Endothelial cell of umbilical vein (primary cell): Measurements from ENCODE around the gene KIF26A. TPM values are rescaled to one million over a fixed set of nuclear protein-coding genes. Genes with fewer than 3 reads are reported as not detected.

ENCODE experiments used
- BruUV-seq: library from RNA; stranded (reverse); fragments of 400-500 nt; replicated peaks from 2 replicates; lab custom pipeline; 2021; lab: Mats Ljungman, UMichigan
- CTCF ChIA-PET: fragments of 300-600, 350-600 bp; sonication (Branson Sonifier 250); formaldehyde crosslinking; loops from one replicate; lab custom pipeline; 2021; ENCODE audit warnings: antibody characterized with exemption, inconsistent platforms; lab: Charles Lee
- POLR2A ChIA-PET: fragments of 300-600, 350-600 bp; sonication (Branson Sonifier 250); formaldehyde crosslinking; loops from one replicate; lab custom pipeline; 2021; ENCODE audit warnings: antibody characterized with exemption, inconsistent platforms; lab: Charles Lee
- DNase-seq: peaks from one replicate; pipeline ENCODE4 v3.0.0-alpha.2; 2011; ENCODE audit warnings: low read depth, low spot score
- FAIRE-seq: peaks from 2 replicates; lab custom pipeline; 2011; peaks lifted over from hg19 to GRCh38; lab: Jason Lieb, UNC
- H2AFZ ChIP-seq: 2 replicates; pipeline ENCODE4 v1.6.0; 2012; ENCODE audit warnings: low read depth, low read length, control low read depth, inconsistent platforms
- H3K27ac ChIP-seq: 2 replicates; pipeline ENCODE4 v1.5.1; 2011; ENCODE audit warnings: low read depth, mild to moderate bottlenecking, control low read depth, low read length, moderate library complexity; ENCODE audit not compliant: insufficient read depth
- H3K27me3 ChIP-seq, 2 experiments: 2 replicates each; pipeline versions ENCODE4 v1.6.0 to v1.6.1; 2011; ENCODE audit warnings: low read length in 2 of 2, mixed read lengths in 1 of 2; ENCODE audit not compliant: control insufficient read depth in 2 of 2, insufficient read depth in 2 of 2
- H3K36me3 ChIP-seq, 2 experiments: 2 replicates in 1 of 2; 3 replicates in 1 of 2; pipeline ENCODE4 v1.5.1; 2011; ENCODE audit warnings: low read length in 2 of 2, mild to moderate bottlenecking in 1 of 2, moderate library complexity in 1 of 2; ENCODE audit not compliant: control insufficient read depth in 2 of 2, insufficient read depth in 2 of 2; ENCODE audit errors: extremely low read depth in 1 of 2
- H3K4me1 ChIP-seq: 3 replicates; pipeline ENCODE4 v1.5.1; 2011; ENCODE audit warnings: mild to moderate bottlenecking, low read length; ENCODE audit not compliant: control insufficient read depth, insufficient read depth; ENCODE audit errors: extremely low read depth
- H3K4me2 ChIP-seq: 2 replicates; pipeline ENCODE4 v1.6.1; 2011; ENCODE audit warnings: low read length, control low read depth, mixed read lengths; ENCODE audit not compliant: insufficient read depth
- H3K4me3 ChIP-seq, 3 experiments: fragments of 200-600 bp in 1 of 3; sonication (generic), shearing (Covaris generic) in 1 of 3; replicated peaks in 1 of 3; 2 replicates each; pipeline ENCODE4 v1.5.1; 2011 to 2016; ENCODE audit warnings: control low read depth in 3 of 3, low read length in 3 of 3, mild to moderate bottlenecking in 2 of 3, inconsistent platforms in 1 of 3, low read depth in 1 of 3, moderate library complexity in 1 of 3; ENCODE audit not compliant: insufficient read depth in 1 of 3
- H3K79me2 ChIP-seq: 2 replicates; pipeline ENCODE4 v1.6.0; 2012; ENCODE audit warnings: low read length, inconsistent platforms; ENCODE audit not compliant: control insufficient read depth, insufficient read depth
- H3K9ac ChIP-seq: replicated peaks from 2 replicates; pipeline ENCODE3; 2011; ENCODE audit warnings: low read length, control low read depth; ENCODE audit not compliant: insufficient read depth; ENCODE audit errors: extremely low read depth
- H3K9me1 ChIP-seq: replicated peaks from 3 replicates; pipeline ENCODE4 v1.6.0; 2011; ENCODE audit warnings: mild to moderate bottlenecking, low read length; ENCODE audit not compliant: control insufficient read depth, insufficient read depth; ENCODE audit errors: extremely low read depth
- H3K9me3 ChIP-seq: replicated peaks from 2 replicates; pipeline ENCODE4 v1.5.1; 2012; ENCODE audit warnings: low read length, inconsistent platforms; ENCODE audit not compliant: control insufficient read depth, insufficient read depth
- H4K20me1 ChIP-seq: replicated peaks from 2 replicates; pipeline ENCODE3; 2011; ENCODE audit warnings: mild to moderate bottlenecking, low read length; ENCODE audit not compliant: control insufficient read depth, insufficient read depth; ENCODE audit errors: extremely low read depth
- EZH2 ChIP-seq: IDR thresholded peaks from 2 replicates; pipeline ENCODE4 v1.6.1; 2012; ENCODE audit warnings: borderline replicate concordance, low read depth, mild to moderate bottlenecking, moderate library complexity, low read length, inconsistent platforms; ENCODE audit not compliant: severe bottlenecking
- FOS ChIP-seq: IDR thresholded peaks from 2 replicates; pipeline ENCODE4 v1.6.1; 2011; ENCODE audit warnings: mild to moderate bottlenecking, low read length, moderate library complexity, borderline replicate concordance; ENCODE audit not compliant: insufficient read depth
- GATA2 ChIP-seq: IDR thresholded peaks from 2 replicates; pipeline ENCODE4 v1.7.0; 2011; ENCODE audit warnings: low read depth, mild to moderate bottlenecking, moderate library complexity, mixed read lengths, low read length; ENCODE audit not compliant: insufficient read length, insufficient read depth
- JUN ChIP-seq: IDR thresholded peaks from 2 replicates; pipeline ENCODE4 v1.6.1; 2011; ENCODE audit warnings: borderline replicate concordance, low read depth; ENCODE audit not compliant: insufficient read length, insufficient read depth
- MAX ChIP-seq: IDR thresholded peaks from 2 replicates; pipeline ENCODE4 v1.6.1; 2011; ENCODE audit not compliant: insufficient read depth, insufficient read length
- MYC ChIP-seq: IDR thresholded peaks from one replicate; pipeline ENCODE4 v1.6.1; 2011; ENCODE audit warnings: mild to moderate bottlenecking, low read depth, low read length
- POLR2A ChIP-seq: IDR thresholded peaks from 2 replicates; pipeline ENCODE4 v1.6.1; 2012; ENCODE audit warnings: low read depth, mild to moderate bottlenecking, control low read depth, low read length
- POLR2AphosphoS5 ChIP-seq: IDR thresholded peaks from 2 replicates; pipeline ENCODE4 v1.6.1; 2012; ENCODE audit warnings: low read depth, mild to moderate bottlenecking, control low read depth, low read length, moderate library complexity; ENCODE audit not compliant: insufficient read depth
- dilution Hi-C: fragments of 300-500 bp; cut with MboI; formaldehyde crosslinking; loops from one replicate; pipeline ENCODE4 v1.15.0; 2019; ENCODE audit warnings: low sequenced_read_pairs; ENCODE audit not compliant: extremely low pct_ligation_motif_present
- intact Hi-C: fragments of 100-400 bp; cut with micrococcal nuclease; formaldehyde crosslinking; loops from one replicate; pipeline ENCODE4 v1.10.0; 2022
- polyA plus RNA-seq, 4 experiments: library from polyadenylated mRNA; depleted of rRNA in 3 of 4; stranded (reverse) in 3 of 4; unstranded in 1 of 4; fragments of >200 nt; gene quantifications; 2 replicates each; pipeline versions ENCODE4 v1.2.1 to v1.2.3, GENCODE V29; 2011 to 2012; ENCODE audit warnings: missing spikeins in 1 of 4
- total RNA-seq: library from RNA; stranded (reverse); gene quantifications from 2 replicates; pipeline ENCODE4 v1.2.3, GENCODE V29; 2021
- TF ChIP-seq, protein P1 (sequence below), 2 donors: IDR thresholded peaks; 1 replicate in 1 of 2; 2 replicates in 1 of 2; pipeline ENCODE4 v1.5.1; 2011; ENCODE audit warnings: low read length in 2 of 2, mild to moderate bottlenecking in 2 of 2, moderate library complexity in 2 of 2, control low read depth in 1 of 2, inconsistent platforms in 1 of 2, low read depth in 1 of 2; ENCODE audit not compliant: insufficient read depth in 1 of 2; ENCODE audit errors: extremely low read depth in 1 of 2

KIF26A gene
- total and polyA plus RNA-seq, 2 donors (not counting 3 experiments of a cell fraction or from before 2014, with no cell fraction given), result 3.6 to 10.7 TPM

DNA sequence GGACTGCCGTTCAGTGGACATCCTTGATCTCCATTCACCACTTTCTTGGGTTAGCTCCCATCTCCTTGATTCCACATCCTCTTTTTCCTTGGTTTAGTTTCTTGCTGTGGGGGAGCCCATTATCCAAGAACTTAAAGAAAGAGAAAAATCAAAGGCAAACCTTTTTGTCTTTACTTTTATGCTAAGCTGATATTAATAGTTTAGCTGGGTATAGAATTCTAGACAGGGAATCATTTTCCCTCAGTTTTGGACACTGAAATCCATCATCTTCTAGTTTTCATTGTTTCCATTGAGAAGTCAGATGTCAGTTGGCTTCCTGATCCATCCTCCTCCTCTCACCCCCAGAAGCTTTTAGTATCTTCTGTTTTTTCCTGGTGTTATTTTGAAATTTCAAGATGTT lies 8.8 kb upstream of the KIF26A start:
- DNase-seq, result no peak
- Histone ChIP-seq H3K36me3 (no peaks in the 10 kb centered on the region), H3K9ac (no peak overlapping the region), H3K79me2 (no peaks in the 10 kb centered on the region), H3K27ac (no peak overlapping the region), H3K4me2 (no peak overlapping the region), H2AFZ (no peak overlapping the region), H3K9me3 (no peaks in the 10 kb centered on the region), H3K4me1 (no peaks in the 10 kb centered on the region), H3K4me3 (no peak overlapping the region), H3K9me1 (no peaks in the 10 kb centered on the region), H3K27me3 (no peaks in the 10 kb centered on the region), H4K20me1 (no peaks in the 10 kb centered on the region)
- dilution Hi-C loops, result no loop called here
- no peak for TF ChIP-seq MYC
- TF ChIP-seq JUN, result no peak
- TF ChIP-seq, protein P1, sequence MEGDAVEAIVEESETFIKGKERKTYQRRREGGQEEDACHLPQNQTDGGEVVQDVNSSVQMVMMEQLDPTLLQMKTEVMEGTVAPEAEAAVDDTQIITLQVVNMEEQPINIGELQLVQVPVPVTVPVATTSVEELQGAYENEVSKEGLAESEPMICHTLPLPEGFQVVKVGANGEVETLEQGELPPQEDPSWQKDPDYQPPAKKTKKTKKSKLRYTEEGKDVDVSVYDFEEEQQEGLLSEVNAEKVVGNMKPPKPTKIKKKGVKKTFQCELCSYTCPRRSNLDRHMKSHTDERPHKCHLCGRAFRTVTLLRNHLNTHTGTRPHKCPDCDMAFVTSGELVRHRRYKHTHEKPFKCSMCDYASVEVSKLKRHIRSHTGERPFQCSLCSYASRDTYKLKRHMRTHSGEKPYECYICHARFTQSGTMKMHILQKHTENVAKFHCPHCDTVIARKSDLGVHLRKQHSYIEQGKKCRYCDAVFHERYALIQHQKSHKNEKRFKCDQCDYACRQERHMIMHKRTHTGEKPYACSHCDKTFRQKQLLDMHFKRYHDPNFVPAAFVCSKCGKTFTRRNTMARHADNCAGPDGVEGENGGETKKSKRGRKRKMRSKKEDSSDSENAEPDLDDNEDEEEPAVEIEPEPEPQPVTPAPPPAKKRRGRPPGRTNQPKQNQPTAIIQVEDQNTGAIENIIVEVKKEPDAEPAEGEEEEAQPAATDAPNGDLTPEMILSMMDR (IDR thresholded peaks at IDR 0.05; ENCODE audit: extremely low read depth in 1 of 2, insufficient read depth in 1 of 2, low read depth in 1 of 2, low read length in 2 of 2), result no peak
- TF ChIP-seq GATA2, result no peak
- TF ChIP-seq POLR2A, result no peak
- no peak for TF ChIP-seq EZH2
- TF ChIP-seq MAX, result no peak
- no peak for TF ChIP-seq POLR2AphosphoS5
- no peak for TF ChIP-seq FOS
- POLR2A ChIA-PET, result no interaction called here
- CTCF ChIA-PET, result interaction anchor here (1.0 to 3.3 kb wide), 6 partner anchors 34 to 511 kb away, joined by 3 to 15 read pairs (median 3); no protein-coding TSS in a partner anchor
- BruUV-seq, result no TSS peak
- intact Hi-C loops, result no loop called here
- no peak for FAIRE-seq
